ENCODE data around the gene PAPOLB. TPM values are rescaled to one million over a fixed set of nuclear protein-coding genes. Genes with fewer than 3 reads are reported as not detected.

PAPOLB gene
- total and polyA plus RNA-seq, 2 of the 4 experiments (the other 2 are of a cell fraction), result under 0.01 TPM; not detected in 1

GRCh38 chr7:4851459-4852422 lies 10.1 kb downstream of the PAPOLB start (continued):
- TF ChIP-seq MAFK (IDR thresholded peaks at IDR 0.05; ENCODE audit: low read depth, low read length) (no peak), FOS (IDR thresholded peaks at IDR 0.05; ENCODE audit: low read depth, low read length) (no peak)

- intact Hi-C loops (cut with micrococcal nuclease) (no loop called here), in situ Hi-C loops (cut with MboI; ENCODE audit: low sequenced_read_pairs) (no loop called here), dilution Hi-C loops (cut with HindIII; ENCODE audit: low sequenced_read_pairs, unreplicated experiment) (no loop called here)
- no peaks in the 10 kb centered on the region for H3K79me1 ChIP-seq (ENCODE audit: low read depth in 1 of 2, low read length in 2 of 2)
- H2BK5ac ChIP-seq (ENCODE audit: low read depth, low read length, poor library complexity, severe bottlenecking), result no peak overlapping the region
- no peak overlapping the region for H4K8ac ChIP-seq (ENCODE audit: low read depth in 2 of 2, low read length in 2 of 2)
- H3K36me3 ChIP-seq (ENCODE audit: control insufficient read depth, insufficient read depth, low read length), result no peaks in the 10 kb centered on the region
- H3K9me3 ChIP-seq (ENCODE audit: control insufficient read depth, insufficient read depth, low read length), result peaks cover 4% of the 10 kb centered on the region
- H3K14ac ChIP-seq (replicated peaks; ENCODE audit: low read depth, low read length), result no peak overlapping the region
- no peak overlapping the region for H2AK9ac ChIP-seq (replicated peaks; ENCODE audit: low read depth, low read length, poor library complexity)
- DNase-seq (no peak), ATAC-seq (ENCODE audit: low read depth) (no peak)
- H3K4me1 ChIP-seq (ENCODE audit: control insufficient read depth, insufficient read depth, low read length), result peaks cover 2% of the 10 kb centered on the region; the same call in 1 of the 2 replicates
- ChIA-PET POLR2A (ENCODE audit: unreplicated experiment) (no interaction called here), CTCF (interaction anchor here (0.6 to 1.4 kb wide), 3 partner anchors 9 to 124 kb away, joined by 3 read pairs; no protein-coding TSS in a partner anchor)
- no peak overlapping the region for H3K9ac ChIP-seq (ENCODE audit: low read depth, low read length)
- no peak overlapping the region for H3K4ac ChIP-seq (ENCODE audit: low read depth, low read length)
- 77% methylated on average over 5 of the region's 8 CpGs; no CpG with 5 or more reads in 1 of the 2 experiments for WGBS, 2 experiments (ENCODE audit: extremely low coverage in 2 of 2, insufficient read length in 1 of 2)
- no peak overlapping the region for H3K4me3 ChIP-seq (ENCODE audit: insufficient read depth, low read depth, low read length)
- no peak overlapping the region for H2BK120ac ChIP-seq (ENCODE audit: low read depth, low read length)
- no peaks in the 10 kb centered on the region for H3K9me1 ChIP-seq (ENCODE audit: insufficient read depth, low read length)
- no peak overlapping the region for H3K23ac ChIP-seq (ENCODE audit: low read depth, low read length)
- no peaks in the 10 kb centered on the region for H4K20me1 ChIP-seq (ENCODE audit: insufficient read depth, low read length)
- no peak overlapping the region for H2AFZ ChIP-seq (replicated peaks; ENCODE audit: low read length, poor library complexity)
- H3K56ac ChIP-seq (ENCODE audit: extremely low read depth, insufficient read depth, low read length), result no peak overlapping the region
- H3K27ac ChIP-seq (ENCODE audit: insufficient read depth, low read length), result no peak overlapping the region
- H4K5ac ChIP-seq (ENCODE audit: low read depth, low read length), result no peak overlapping the region
- H2BK20ac ChIP-seq (ENCODE audit: low read depth, low read length), result no peak overlapping the region
- no TSS peak for BruUV-seq (replicated peaks)
- H3K4me2 ChIP-seq (ENCODE audit: low read depth, low read length), result no peak overlapping the region
- H3K18ac ChIP-seq (ENCODE audit: low read depth, low read length), result no peak overlapping the region
- H2AK5ac ChIP-seq (ENCODE audit: low read depth, low read length), result no peak overlapping the region
- no peaks in the 10 kb centered on the region; the same call in 1 of the 2 replicates for H3K27me3 ChIP-seq (ENCODE audit: control insufficient read depth, insufficient read depth, low read length)
- H2BK15ac ChIP-seq (ENCODE audit: low read depth, low read length), result no peak overlapping the region
- no peak overlapping the region for H4K91ac ChIP-seq (ENCODE audit: insufficient read depth, low read depth, low read length)
- no peak for TF ChIP-seq RAD21 (IDR thresholded peaks at IDR 0.05; ENCODE audit: low read length)
- no peak for TF ChIP-seq NFE2L2 (IDR thresholded peaks at IDR 0.05; ENCODE audit: low read depth, low read length)
Measured at GRCh38 chr7:4850262-4850795, 11.5 kb downstream of the PAPOLB start.
